Endothelial cell (in vitro differentiated cells): ENCODE data around the gene RAB28. TPM values are rescaled to one million over a fixed set of nuclear protein-coding genes. Genes with fewer than 3 reads are reported as not detected.

ENCODE experiments used
- DNase-seq: peaks from one replicate; pipeline ENCODE4 v3.0.0; 2021; ENCODE audit warnings: low spot score
- H3K27ac Mint-ChIP-seq: one replicate; pipeline ENCODE4 v1.8.0; 2021; ENCODE audit warnings: mixed read lengths, inconsistent platforms; ENCODE audit not compliant: unreplicated experiment
- H3K27me3 Mint-ChIP-seq: one replicate; pipeline ENCODE4 v1.8.0; 2021; ENCODE audit warnings: mild to moderate bottlenecking, moderate library complexity, mixed read lengths, inconsistent platforms; ENCODE audit not compliant: unreplicated experiment
- H3K36me3 Mint-ChIP-seq: one replicate; pipeline ENCODE4 v1.8.0; 2021; ENCODE audit warnings: mild to moderate bottlenecking, low read depth, mixed read lengths, inconsistent platforms; ENCODE audit not compliant: unreplicated experiment
- H3K4me1 Mint-ChIP-seq: one replicate; pipeline ENCODE4 v1.8.0; 2021; ENCODE audit warnings: mild to moderate bottlenecking, mixed read lengths, inconsistent platforms; ENCODE audit not compliant: unreplicated experiment
- H3K4me3 Mint-ChIP-seq: one replicate; pipeline ENCODE4 v1.8.0; 2021; ENCODE audit warnings: mild to moderate bottlenecking, mixed read lengths, inconsistent platforms; ENCODE audit not compliant: unreplicated experiment
- H3K9me3 Mint-ChIP-seq: one replicate; pipeline ENCODE4 v1.8.0; 2021; ENCODE audit warnings: mixed read lengths, inconsistent platforms; ENCODE audit not compliant: unreplicated experiment
- CTCF ChIP-seq: fragments of 200-600 bp; sonication (generic); IDR thresholded peaks from one replicate; pipeline ENCODE4 v1.5.0; 2021; ENCODE audit warnings: antibody characterized with exemption; ENCODE audit not compliant: unreplicated experiment
- total RNA-seq: library from RNA; stranded (reverse); fragmentation: NEBNext Ultra II Directional; extraction: Animal tissue kit (Norgen Biotek cat#: 25700); gene quantifications from one replicate; pipeline ENCODE4 v1.2.1, GENCODE V29; 2021; ENCODE audit not compliant: unreplicated experiment

RAB28 gene
- total RNA-seq, 1 donor from 2014 or later: 17.5 TPM

- peak overlapping the region; percentile 94 for H3K4me3 Mint-ChIP-seq
- DNase-seq: peak; percentile 53
- H3K36me3 Mint-ChIP-seq: no peaks in the 10 kb centered on the region
- peak overlapping the region; percentile 72 for H3K27ac Mint-ChIP-seq
- H3K27me3 Mint-ChIP-seq: no peaks in the 10 kb centered on the region
- no peaks in the 10 kb centered on the region for H3K9me3 Mint-ChIP-seq
- H3K4me1 Mint-ChIP-seq: peaks cover 17% of the 10 kb centered on the region
- TF ChIP-seq CTCF: no peak
These were observed 38.0 kb downstream of the RAB28 start for GRCh38 chr4:13445841-13446790.

- H3K27me3 Mint-ChIP-seq: peaks cover 1% of the 10 kb centered on the region
- H3K27ac Mint-ChIP-seq: no peak overlapping the region
- no peaks in the 10 kb centered on the region for H3K9me3 Mint-ChIP-seq
- no peak overlapping the region for H3K4me3 Mint-ChIP-seq
- peaks cover 9% of the 10 kb centered on the region for H3K4me1 Mint-ChIP-seq
- H3K36me3 Mint-ChIP-seq: no peaks in the 10 kb centered on the region
- no peak for DNase-seq
- TF ChIP-seq CTCF: no peak
These were observed 42.6 kb downstream of the RAB28 start for GRCh38 chr4:13441506-13441905.

DNA sequence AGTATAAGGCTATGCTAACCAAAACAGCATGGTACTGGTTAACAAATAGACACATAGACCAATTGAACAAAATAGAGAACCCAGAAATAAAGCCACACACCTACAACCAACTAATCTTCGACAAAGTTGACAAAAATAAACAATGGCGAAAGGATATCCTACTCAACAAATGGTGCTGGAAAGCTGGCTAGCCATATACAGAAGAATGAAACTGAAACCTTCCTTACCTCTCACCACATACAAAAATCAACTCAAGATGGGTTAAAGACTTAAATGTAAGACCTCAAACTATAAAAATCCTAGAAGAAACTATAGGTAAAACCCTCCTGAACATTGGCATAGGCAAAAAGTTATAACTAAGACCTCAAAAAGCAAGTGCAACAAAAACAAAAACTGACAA is 47.2 kb downstream of the RAB28 start:
- no peak for DNase-seq
- no peak for TF ChIP-seq CTCF
- no peak overlapping the region for H3K4me3 Mint-ChIP-seq
- H3K36me3 Mint-ChIP-seq: no peaks in the 10 kb centered on the region
- no peak overlapping the region for H3K27ac Mint-ChIP-seq
- H3K27me3 Mint-ChIP-seq: peaks cover 1% of the 10 kb centered on the region
- H3K4me1 Mint-ChIP-seq: peaks cover 15% of the 10 kb centered on the region
- no peaks in the 10 kb centered on the region for H3K9me3 Mint-ChIP-seq

GRCh38 chr4:13432453-13432852 is 51.7 kb downstream of the RAB28 start:
- Mint-ChIP-seq H3K4me1 (peaks cover 40% of the 10 kb centered on the region), H3K27ac (peak overlapping the region; percentile 89), H3K27me3 (peaks cover 4% of the 10 kb centered on the region), H3K9me3 (no peaks in the 10 kb centered on the region), H3K36me3 (no peaks in the 10 kb centered on the region), H3K4me3 (no peak overlapping the region)
- no peak for TF ChIP-seq CTCF
- DNase-seq: no peak

DNA sequence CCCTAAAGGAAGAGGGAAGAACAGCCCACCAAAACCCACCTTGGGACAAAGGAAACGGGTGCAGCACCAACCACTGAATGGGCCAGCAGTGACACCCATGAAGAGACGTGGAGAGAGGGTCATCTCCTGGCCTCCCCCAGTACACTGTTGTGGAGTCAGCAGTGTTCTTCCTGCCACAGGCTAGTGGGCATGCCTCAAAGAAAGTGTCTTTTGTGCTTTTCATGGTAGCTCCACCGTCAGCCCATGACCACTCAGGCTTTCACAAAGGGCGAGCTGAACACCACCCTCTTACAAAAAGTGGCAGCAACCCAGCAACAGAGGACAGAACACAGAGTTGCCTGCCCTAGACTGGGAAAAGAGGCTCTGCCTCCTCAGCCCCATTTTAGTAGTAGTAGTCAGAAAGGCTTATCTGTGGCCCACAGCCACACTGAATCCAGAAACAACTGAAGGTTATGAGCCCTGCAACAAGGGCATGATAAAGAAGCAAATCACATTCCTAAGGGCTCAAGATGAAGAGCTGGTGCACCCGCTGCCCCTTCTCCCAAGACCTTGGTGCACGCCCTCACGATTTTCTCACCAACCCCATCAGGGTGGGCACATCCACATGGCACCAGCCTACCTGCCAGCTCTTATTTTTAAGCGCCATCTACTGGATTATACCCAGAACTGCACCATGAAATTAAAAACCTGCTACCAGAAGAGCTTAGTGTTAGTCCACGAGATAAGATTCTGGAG is 53.1 kb downstream of the RAB28 start:
- H3K4me3 Mint-ChIP-seq: no peak overlapping the region
- no peak overlapping the region for H3K27ac Mint-ChIP-seq
- H3K36me3 Mint-ChIP-seq: no peaks in the 10 kb centered on the region
- peak; percentile 83 for TF ChIP-seq CTCF
- no peaks in the 10 kb centered on the region for H3K9me3 Mint-ChIP-seq
- H3K4me1 Mint-ChIP-seq: peaks cover 44% of the 10 kb centered on the region
- no peak for DNase-seq
- peaks cover 4% of the 10 kb centered on the region for H3K27me3 Mint-ChIP-seq
